HG02852 (cell line): Measurements from ENCODE around the gene DDX1.

Experiments used
- ATAC-seq: cut with Tn5 transposase; IDR thresholded peaks from one replicate; pipeline ENCODE4 v1.9.1; 2021; ENCODE audit warnings: mild to moderate bottlenecking, moderate library complexity; ENCODE audit not compliant: unreplicated experiment

Gene DDX1

GRCh38 chr2:15561574-15562344, 29.9 kb upstream of the DDX1 start:
- ATAC-seq: peak; percentile 17

DNA sequence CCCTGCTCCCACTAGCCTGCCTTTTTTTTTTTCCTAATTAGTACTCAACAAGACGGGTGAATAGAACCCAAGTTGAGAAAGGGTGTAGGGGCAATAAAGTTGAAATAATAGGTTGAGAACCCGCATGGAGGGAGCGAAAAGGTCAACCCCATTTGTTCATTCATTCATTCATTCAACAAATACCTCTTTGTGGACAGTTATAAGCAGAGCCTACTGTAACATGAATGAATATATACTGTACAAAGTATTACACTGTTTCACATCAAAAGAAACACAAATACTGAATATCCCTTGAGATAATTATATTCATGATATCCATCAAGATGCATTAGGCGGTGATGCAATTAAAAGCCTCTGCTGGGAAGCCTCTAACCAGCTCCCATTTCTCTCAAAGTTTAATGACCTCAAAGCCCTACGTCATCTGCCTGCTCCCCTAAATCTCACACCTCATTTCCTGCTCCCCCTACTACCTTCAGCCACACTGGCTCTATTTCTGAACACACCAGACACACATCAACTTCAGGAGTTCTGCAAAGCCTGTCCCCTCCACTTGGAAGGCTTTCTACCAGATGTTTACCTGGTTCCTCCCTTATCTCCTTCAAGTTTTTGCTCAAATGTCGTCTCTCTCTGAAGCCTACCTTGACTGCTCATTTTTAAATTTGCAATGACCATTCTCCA, 29.2 kb upstream of the DDX1 start:
- ATAC-seq: no peak

DNA sequence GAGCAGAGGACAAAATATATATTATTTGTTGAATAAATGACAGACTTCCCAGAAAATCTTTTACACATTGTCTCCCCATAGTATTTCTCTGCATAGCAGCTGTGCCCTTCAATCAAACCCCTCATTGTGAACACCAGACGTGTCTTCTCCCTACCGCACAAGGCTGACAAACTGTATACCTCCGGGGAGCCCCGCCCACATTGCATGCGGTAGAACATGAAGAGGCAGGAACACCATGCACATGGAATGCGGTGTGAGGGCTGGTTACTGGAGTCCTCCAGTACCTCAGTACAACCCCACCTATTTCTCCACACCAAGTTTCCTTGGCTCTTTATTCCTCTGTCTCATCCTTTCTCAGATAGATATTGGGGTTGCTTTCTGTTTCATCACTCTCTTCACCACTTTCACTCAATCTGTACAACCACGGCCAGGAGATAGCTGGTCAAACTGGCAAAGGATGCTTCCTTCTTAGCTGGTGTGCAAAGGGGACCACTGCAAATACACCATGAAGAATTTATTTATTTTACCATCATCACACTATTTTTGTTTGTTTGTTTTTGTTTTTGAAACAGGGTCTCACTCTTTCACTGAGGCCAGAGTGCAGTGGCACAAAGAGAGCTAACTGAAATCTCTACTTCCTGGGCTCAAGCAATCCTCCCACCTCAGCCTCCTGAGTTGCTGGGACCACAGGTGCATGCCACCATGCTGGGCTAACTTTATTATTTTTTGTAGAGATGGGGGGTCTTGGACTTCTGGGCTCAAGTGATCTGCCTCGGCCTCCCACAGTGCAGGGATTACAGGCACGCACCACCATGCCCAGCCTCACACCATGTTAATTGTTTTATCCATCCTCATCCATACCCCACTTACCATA, 28.2 kb upstream of the DDX1 start:
- ATAC-seq: no peak

- no peak for ATAC-seq
Measured at GRCh38 chr2:15565392-15565791, 26.3 kb upstream of the DDX1 start.

DNA sequence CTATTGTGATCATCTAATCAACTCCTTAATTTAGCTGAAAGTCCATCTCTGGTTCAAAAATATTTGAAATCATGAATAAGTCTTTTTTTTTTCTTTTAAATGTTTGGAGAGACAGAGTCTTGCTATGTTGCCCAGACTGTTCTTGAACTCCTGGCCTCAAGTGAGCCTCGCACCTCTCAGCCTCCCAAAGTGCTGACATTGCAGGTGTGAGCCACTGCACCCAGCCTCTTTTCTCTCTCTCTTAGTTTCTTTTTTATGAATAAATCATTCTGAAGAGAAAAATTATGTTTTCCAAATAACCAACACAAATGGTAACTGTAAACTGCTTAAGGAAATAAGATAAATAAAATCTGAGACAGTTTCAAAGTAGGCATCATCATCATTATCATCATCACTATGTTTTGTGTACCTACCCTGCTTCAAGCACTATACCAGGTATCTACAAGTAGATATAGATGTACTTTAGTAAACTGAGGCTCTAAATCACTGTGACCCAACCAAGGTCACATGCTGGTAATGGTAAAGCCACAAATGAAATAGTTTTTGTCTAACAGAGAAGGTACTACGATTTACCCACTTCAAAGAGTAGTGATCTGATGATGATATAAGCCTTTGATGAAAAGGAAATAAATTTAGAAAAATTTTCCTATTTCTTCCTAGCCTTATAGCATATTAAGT, 25.5 kb upstream of the DDX1 start:
- ATAC-seq: no peak

DNA sequence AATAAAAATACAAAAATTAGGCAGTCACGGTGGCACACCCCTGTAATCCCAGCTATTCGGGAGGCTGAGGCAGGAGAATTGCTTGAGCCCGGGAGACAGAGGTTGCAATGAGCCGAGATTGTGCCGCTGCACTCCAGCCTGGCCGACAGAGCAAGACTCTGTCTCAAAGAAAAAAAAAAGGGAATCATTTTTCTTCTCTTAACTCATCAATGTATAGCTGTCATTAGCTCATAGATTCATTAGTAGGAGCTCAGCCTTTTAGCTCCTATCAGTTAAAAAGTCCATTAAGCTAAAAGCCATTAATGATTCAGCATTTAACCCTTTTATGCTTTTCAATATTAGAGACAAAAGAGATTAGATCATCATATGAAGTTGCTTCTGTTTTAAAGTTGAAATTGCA, 24.8 kb upstream of the DDX1 start:
- ATAC-seq: no peak

DNA sequence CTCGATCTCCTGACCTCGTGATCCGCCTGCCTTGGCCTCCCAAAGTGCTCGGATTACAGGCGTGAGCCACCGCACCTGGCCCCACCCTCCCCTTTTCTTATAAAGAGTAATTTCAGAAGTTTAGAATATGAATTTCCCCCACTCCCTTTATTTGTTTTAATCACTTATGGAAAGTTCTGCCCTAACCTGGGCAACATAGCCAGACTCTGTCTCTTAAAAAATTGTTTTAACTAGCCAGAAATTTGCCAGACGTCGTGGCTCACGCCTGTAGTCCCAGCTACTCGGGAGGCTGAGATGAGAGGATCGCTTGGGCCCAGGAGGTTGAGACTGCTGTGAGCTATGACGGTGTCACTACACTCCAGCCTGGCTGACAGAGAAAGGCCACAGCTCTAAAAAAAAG, 22.8 kb upstream of the DDX1 start:
- ATAC-seq: no peak

GRCh38 chr2:15570104-15570503, 21.6 kb upstream of the DDX1 start:
- ATAC-seq: no peak

DNA sequence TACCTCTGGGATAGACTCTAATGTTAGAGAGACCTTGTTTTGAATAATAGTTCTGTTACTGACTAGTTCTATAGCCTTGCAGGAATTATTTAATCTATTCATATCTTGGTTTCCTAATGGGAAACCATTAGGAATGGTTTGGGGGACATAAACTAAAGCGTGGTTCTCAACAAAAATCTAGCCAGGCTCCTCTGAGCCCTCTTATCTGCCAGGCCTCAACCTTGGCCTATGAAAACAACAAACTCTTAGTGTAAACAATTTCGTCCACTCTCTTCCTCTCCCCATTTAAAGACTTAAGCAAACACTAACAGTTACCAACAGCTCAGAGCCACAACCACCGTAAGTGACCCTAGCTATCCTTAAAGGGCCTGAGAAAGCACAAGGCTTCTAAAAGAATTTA, 19.9 kb upstream of the DDX1 start:
- ATAC-seq: no peak

- peak; percentile 85 for ATAC-seq
Measured at GRCh38 chr2:15577071-15577735, 14.5 kb upstream of the DDX1 start.

- ATAC-seq: no peak
Measured at GRCh38 chr2:15579641-15580040, 12.0 kb upstream of the DDX1 start.

- no peak for ATAC-seq
Measured at GRCh38 chr2:15580451-15580850, 11.2 kb upstream of the DDX1 start.

- ATAC-seq: peak; percentile 58
Measured at GRCh38 chr2:15582710-15583357, 8.8 kb upstream of the DDX1 start.

- ATAC-seq: no peak
Measured at GRCh38 chr2:15583826-15584225, 7.8 kb upstream of the DDX1 start.

DNA sequence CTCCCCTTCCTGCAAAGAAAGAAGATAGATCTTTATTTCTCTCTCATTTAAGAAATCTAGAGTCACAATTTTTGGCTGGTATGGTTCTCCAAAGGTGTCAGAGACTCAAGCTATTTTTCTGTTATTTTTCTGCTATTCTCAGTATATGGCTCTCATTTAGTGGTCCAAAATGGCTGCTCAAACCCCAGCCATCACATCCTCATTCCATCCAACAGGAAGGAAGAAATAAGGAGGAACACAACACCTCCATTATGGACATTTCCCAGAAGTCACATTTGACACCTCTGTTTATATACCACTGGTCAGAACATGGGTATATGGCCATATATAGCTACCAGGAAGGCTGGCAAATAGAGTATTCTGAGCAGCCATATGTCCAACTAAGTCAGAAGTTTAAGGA, 7.4 kb upstream of the DDX1 start:
- ATAC-seq: no peak

DNA sequence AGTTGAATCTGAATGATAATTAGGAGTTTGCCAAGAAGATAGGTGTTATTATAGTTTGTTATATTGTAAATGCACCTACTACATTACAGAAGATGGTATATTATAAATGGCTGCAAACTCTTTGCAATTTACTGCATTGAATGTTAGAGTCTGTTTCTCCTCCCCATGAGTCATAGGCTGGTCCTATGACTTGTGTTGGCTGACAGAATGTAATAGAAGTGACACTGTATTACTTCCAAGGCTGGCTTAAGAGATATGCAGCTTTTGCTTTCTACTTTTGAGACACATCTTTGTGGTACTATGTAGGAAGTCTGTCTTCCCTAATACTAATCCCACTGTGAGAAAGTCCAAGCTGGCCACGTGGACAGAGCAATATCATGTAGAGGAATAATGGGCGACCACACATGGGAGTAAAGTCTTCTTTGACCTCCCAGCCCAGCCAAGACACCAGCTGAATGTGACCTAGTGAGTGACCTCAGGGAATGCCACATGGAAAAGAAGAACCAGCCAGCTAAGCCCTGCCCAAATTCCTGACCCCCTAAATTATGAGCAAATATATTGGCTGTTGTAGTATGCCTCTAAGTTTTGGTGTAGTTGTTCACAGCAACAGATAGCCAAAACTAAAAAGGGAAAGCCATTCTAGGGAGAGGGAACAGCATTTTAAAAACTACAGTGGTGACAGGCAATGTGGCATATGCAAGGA, 6.8 kb upstream of the DDX1 start:
- no peak for ATAC-seq

GRCh38 chr2:15588329-15588919, 3.2 kb upstream of the DDX1 start:
- no peak for ATAC-seq

DNA sequence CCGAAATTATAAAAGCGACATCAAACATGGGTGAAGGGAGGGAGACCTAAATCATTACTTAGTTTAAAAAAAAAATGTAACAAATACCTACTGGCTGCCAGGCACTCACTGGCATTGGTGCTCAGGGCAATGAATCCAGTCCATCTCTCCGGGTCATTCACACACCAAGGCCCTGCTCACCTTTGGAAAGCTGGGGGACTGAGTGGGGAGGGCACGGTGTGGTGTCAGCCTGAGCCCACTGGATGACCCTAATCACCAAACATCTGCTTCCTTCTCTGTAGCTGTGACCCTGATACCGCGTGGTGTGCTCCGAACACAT, 336 bp upstream of the DDX1 start:
- ATAC-seq: no peak

DNA sequence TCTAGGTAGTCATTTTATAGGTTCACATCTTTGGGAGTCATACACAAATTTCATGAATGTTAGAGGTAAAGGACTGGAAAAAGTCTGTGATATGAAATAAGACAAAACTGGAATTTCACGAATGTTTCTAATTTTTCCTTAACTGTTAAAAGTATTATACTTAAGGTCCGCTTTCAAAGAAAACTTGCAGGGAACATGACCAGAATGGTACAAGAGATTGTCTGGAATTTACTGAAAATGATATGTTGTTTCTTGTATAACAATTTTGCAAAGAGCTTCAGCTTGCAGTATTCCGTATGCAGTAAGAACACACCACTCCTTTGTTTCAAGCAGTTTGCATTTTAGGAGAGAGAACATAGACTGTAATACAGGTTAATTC, 1.6 kb downstream of the DDX1 start:
- no peak for ATAC-seq
